HepG2 (cell line): ENCODE results near the gene LCMT2. TPM values are rescaled to one million over a fixed set of nuclear protein-coding genes. Genes with fewer than 3 reads are reported as not detected.

Source experiments
- ARHGAP35 ChIP-seq: sonication (generic); formaldehyde crosslinking; IDR thresholded peaks from 2 replicates; pipeline ENCODE4 v1.9.0; 2022; ENCODE audit warnings: mild to moderate bottlenecking, inconsistent platforms, moderate library complexity, missing genetic modification reagents, borderline replicate concordance
- ARID2 ChIP-seq: sonication (generic); formaldehyde crosslinking; IDR thresholded peaks from 2 replicates; pipeline ENCODE4 v1.8.1; 2022; ENCODE audit warnings: mild to moderate bottlenecking, missing genetic modification reagents, borderline replicate concordance
- ATF3 ChIP-seq: sonication (generic); formaldehyde crosslinking; IDR thresholded peaks from 2 replicates; pipeline ENCODE4 v1.4.0; 2020; ENCODE audit warnings: missing genetic modification reagents
- E2F1 ChIP-seq: sonication (generic); formaldehyde crosslinking; IDR thresholded peaks from 2 replicates; pipeline ENCODE4 v1.5.0; 2020; ENCODE audit warnings: missing genetic modification reagents
- EHMT2 ChIP-seq: fragments of 200-600 bp; sonication (generic); IDR thresholded peaks from 2 replicates; pipeline ENCODE4 v1.7.0; 2017; ENCODE audit warnings: antibody characterized with exemption, low read depth, low read length, borderline replicate concordance
- HES4 ChIP-seq: sonication (generic); formaldehyde crosslinking; IDR thresholded peaks from 2 replicates; pipeline ENCODE4 v1.9.0; 2021; ENCODE audit warnings: mild to moderate bottlenecking, missing genetic modification reagents, borderline replicate concordance
- HNF4G ChIP-seq, 2 experiments: sonication (generic) in 1 of 2; formaldehyde crosslinking in 1 of 2; IDR thresholded peaks; 2 replicates each; pipeline versions ENCODE4 v1.4.0 to v1.6.1; 2011 to 2020; ENCODE audit warnings: borderline replicate concordance in 2 of 2, low read depth in 2 of 2, mild to moderate bottlenecking in 2 of 2, low read length in 1 of 2, missing genetic modification reagents in 1 of 2, moderate library complexity in 1 of 2
- KMT2B ChIP-seq: IDR thresholded peaks from 2 replicates; pipeline ENCODE4 v1.6.1; 2016; ENCODE audit warnings: missing genetic modification reagents, missing compliant biosample characterization
- MEF2D ChIP-seq: sonication (generic); formaldehyde crosslinking; IDR thresholded peaks from 2 replicates; pipeline ENCODE4 v1.5.1; 2020; ENCODE audit warnings: mild to moderate bottlenecking, missing genetic modification reagents
- MXD4 ChIP-seq: IDR thresholded peaks from 2 replicates; pipeline ENCODE4 v1.6.1; 2016; ENCODE audit warnings: mild to moderate bottlenecking, missing biosample characterization, missing genetic modification reagents
- NFKB2 ChIP-seq: sonication (generic); formaldehyde crosslinking; IDR thresholded peaks from 2 replicates; pipeline ENCODE4 v1.4.0; 2020; ENCODE audit warnings: missing genetic modification reagents, borderline replicate concordance
- NR2F2 ChIP-seq: IDR thresholded peaks from 2 replicates; pipeline ENCODE4 v1.6.1; 2012; ENCODE audit warnings: low read depth, inconsistent platforms, borderline replicate concordance
- PHF21A ChIP-seq: sonication (generic); formaldehyde crosslinking; IDR thresholded peaks from 2 replicates; pipeline ENCODE4 v1.5.0; 2020; ENCODE audit warnings: mild to moderate bottlenecking, missing genetic modification reagents
- SATB2 ChIP-seq: sonication (generic); formaldehyde crosslinking; IDR thresholded peaks from 2 replicates; pipeline ENCODE4 v1.5.0; 2020; ENCODE audit warnings: missing genetic modification reagents
- ZBTB7B ChIP-seq: sonication (generic); formaldehyde crosslinking; IDR thresholded peaks from 2 replicates; pipeline ENCODE4 v1.4.0; 2020; ENCODE audit warnings: missing genetic modification reagents
- ZFAT ChIP-seq: sonication (generic); formaldehyde crosslinking; conservative IDR thresholded peaks from 2 replicates; pipeline ENCODE4 v1.8.1; 2023; ENCODE audit warnings: missing genetic modification reagents, inconsistent platforms
- ZFP82 ChIP-seq: sonication (generic); formaldehyde crosslinking; IDR thresholded peaks from 2 replicates; pipeline ENCODE4 v1.5.1; 2020; ENCODE audit warnings: mild to moderate bottlenecking, missing genetic modification reagents, borderline replicate concordance
- ZFP90 ChIP-seq: sonication (generic); formaldehyde crosslinking; IDR thresholded peaks from 2 replicates; pipeline ENCODE4 v1.8.0; 2022; ENCODE audit warnings: missing genetic modification reagents, mild to moderate bottlenecking, inconsistent platforms, borderline replicate concordance
- ZMAT5 ChIP-seq: sonication (generic); formaldehyde crosslinking; IDR thresholded peaks from 2 replicates; pipeline ENCODE4 v1.5.0; 2020; ENCODE audit warnings: mild to moderate bottlenecking, low read depth, missing genetic modification reagents, borderline replicate concordance
- ZNF10 ChIP-seq: sonication (generic); formaldehyde crosslinking; IDR thresholded peaks from 2 replicates; pipeline ENCODE4 v1.4.0; 2020; ENCODE audit warnings: mild to moderate bottlenecking, low read depth, missing genetic modification reagents, borderline replicate concordance
- ZNF180 ChIP-seq: sonication (generic); formaldehyde crosslinking; IDR thresholded peaks from 2 replicates; pipeline ENCODE4 v1.4.0; 2020; ENCODE audit warnings: low read depth, missing genetic modification reagents, borderline replicate concordance
- ZNF557 ChIP-seq: sonication (generic); formaldehyde crosslinking; IDR thresholded peaks from 2 replicates; pipeline ENCODE4 v1.4.0; 2020; ENCODE audit warnings: missing genetic modification reagents
- ZNF878 ChIP-seq: sonication (generic); formaldehyde crosslinking; IDR thresholded peaks from 2 replicates; pipeline ENCODE4 v1.8.1; 2023; ENCODE audit warnings: mild to moderate bottlenecking, missing genetic modification reagents, moderate library complexity
- polyA plus RNA-seq, 8 experiments: library from polyadenylated mRNA; depleted of rRNA in 3 of 8; stranded (reverse) in 7 of 8; unstranded in 1 of 8; fragments of >200 nt; fragmentation: Illumina TruSeq in 4 of 8; extraction: Trizol in 4 of 8; gene quantifications; 2 replicates each; pipeline versions ENCODE4 v1.2.1 to v1.2.3, GENCODE V29; 2011 to 2016; ENCODE audit warnings: low read depth in 4 of 8, missing spikeins in 1 of 8, mixed read lengths in 1 of 8; ENCODE audit not compliant: insufficient read depth in 1 of 8
- total RNA-seq, 5 experiments: library from RNA; depleted of rRNA; stranded (reverse); fragments of >200 nt; fragmentation: Illumina TruSeq; extraction: Trizol; gene quantifications; 2 replicates each; pipeline ENCODE4 v1.2.3, GENCODE V29; 2016; ENCODE audit warnings: low read depth in 1 of 5
- TF ChIP-seq, protein P1 (sequence below): sonication (generic); formaldehyde crosslinking; IDR thresholded peaks from 2 replicates; pipeline ENCODE4 v1.8.0; 2022; ENCODE audit warnings: missing genetic modification reagents, low read depth, mild to moderate bottlenecking, borderline replicate concordance
- TF ChIP-seq, protein P2 (sequence below): IDR thresholded peaks from 2 replicates; pipeline ENCODE4 v1.6.1; 2016; ENCODE audit warnings: low read depth, borderline replicate concordance

LCMT2 gene
- total and polyA plus RNA-seq, 2 of the 13 experiments (the other 11 are each of a cell fraction or from before 2014, with no cell fraction given), result 6.9 to 9.1 TPM

DNA sequence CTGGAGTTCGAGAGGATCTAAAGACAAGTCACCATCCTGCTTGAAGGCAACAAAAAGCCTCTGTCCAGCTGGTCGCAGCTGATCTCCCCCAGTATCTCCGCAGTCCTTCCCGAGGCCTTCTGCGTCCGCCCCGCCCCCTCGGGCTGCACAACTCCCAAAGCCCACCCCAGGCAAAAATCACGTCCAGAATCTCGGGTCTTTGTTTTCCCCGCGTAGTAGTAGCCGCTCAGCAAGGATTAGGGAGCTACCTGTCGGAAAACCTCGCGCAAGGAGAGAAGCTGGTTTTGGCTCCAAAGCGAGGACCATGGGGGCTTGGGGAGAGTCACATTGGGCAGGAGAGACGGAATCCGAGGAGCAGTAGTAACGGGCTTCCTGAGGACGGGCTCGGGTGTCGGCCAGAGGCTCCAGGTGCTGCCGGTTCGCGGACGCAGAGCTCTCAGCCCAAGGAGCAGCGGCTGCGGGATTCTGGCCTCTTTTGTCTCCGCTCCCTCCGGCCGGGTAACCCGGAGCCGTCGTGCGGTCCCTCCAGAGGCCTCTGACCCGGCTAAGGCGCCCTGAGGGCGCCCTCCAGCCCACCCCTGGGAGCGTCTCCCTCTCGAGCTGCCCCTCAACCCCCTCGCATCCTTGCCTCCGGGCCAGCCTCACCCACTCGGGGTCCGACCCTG, 40.1 kb upstream of the LCMT2 start (continued):
- no peak for TF ChIP-seq HNF4G (IDR thresholded peaks at IDR 0.05; ENCODE audit: borderline replicate concordance, low read depth, low read length)
- no peak for TF ChIP-seq HNF4G (CRISPR knock-in tag; IDR thresholded peaks at IDR 0.05; ENCODE audit: borderline replicate concordance, low read depth)
- TF ChIP-seq ZNF180 (CRISPR knock-in tag), result no peak
- 0 out of 2 replicates have a peak, but pooled peaks have one; percentile 15 for TF ChIP-seq ZNF878 (CRISPR knock-in tag)
- no peak for TF ChIP-seq PHF21A (CRISPR knock-in tag)
- TF ChIP-seq E2F1 (CRISPR knock-in tag), result no peak
- TF ChIP-seq ZFAT (CRISPR knock-in tag), result 0 out of 2 replicates have a peak, but pooled peaks have one; percentile 0
- TF ChIP-seq, protein P1, sequence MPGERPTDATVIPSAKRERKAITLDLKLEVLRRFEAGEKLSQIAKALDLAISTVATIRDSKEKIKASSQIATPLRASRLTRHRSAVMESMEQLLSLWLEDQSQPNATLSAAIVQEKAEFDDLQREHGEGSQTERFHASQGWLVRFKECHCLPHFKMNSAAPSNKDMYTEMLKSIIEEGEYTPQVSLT (CRISPR knock-in tag), result no peak
- TF ChIP-seq ZNF10 (CRISPR knock-in tag), result no peak
- TF ChIP-seq ARID2, result peak; percentile 28; the same call in 1 of the 2 replicates
- TF ChIP-seq MEF2D (CRISPR knock-in tag), result 0 out of 2 replicates have a peak, but pooled peaks have one; percentile 23
- peak; percentile 1; the same call in 1 of the 2 replicates for TF ChIP-seq NFKB2
- peak; percentile 7; the same call in 1 of the 2 replicates for TF ChIP-seq ZFP82 (CRISPR knock-in tag)
- peak; percentile 13; the same call in 1 of the 2 replicates for TF ChIP-seq KMT2B (CRISPR knock-in tag)
- no peak for TF ChIP-seq ATF3 (CRISPR knock-in tag)
- TF ChIP-seq ZFP90 (CRISPR knock-in tag), result no peak; the same call in 1 of the 2 replicates
- TF ChIP-seq ZNF557 (CRISPR knock-in tag), result no peak
- no peak for TF ChIP-seq ZMAT5 (CRISPR knock-in tag)
- peak; percentile 18; the same call in 1 of the 2 replicates for TF ChIP-seq MXD4
- TF ChIP-seq EHMT2, result no peak
- TF ChIP-seq, protein P2, sequence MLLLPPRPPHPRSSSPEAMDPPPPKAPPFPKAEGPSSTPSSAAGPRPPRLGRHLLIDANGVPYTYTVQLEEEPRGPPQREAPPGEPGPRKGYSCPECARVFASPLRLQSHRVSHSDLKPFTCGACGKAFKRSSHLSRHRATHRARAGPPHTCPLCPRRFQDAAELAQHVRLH (CRISPR knock-in tag), result 0 out of 2 replicates have a peak, but pooled peaks have one; percentile 3
- TF ChIP-seq ARHGAP35 (CRISPR knock-in tag), result 0 out of 2 replicates have a peak, but pooled peaks have one; percentile 33
- TF ChIP-seq NR2F2, result peak; percentile 29; the same call in 1 of the 2 replicates
- 0 out of 2 replicates have a peak, but pooled peaks have one; percentile 44 for TF ChIP-seq SATB2 (CRISPR knock-in tag)
- 0 out of 2 replicates have a peak, but pooled peaks have one; percentile 34 for TF ChIP-seq ZBTB7B (CRISPR knock-in tag)
- TF ChIP-seq HES4 (CRISPR knock-in tag), result peak; percentile 24; the same call in 1 of the 2 replicates
